K562 (cell line): Measurements from ENCODE around the gene GPRASP3.

Experiments used
- CCAR2 ChIP-seq: fragments of 200-400 bp; formaldehyde crosslinking; IDR thresholded peaks from 2 replicates; pipeline ENCODE4 v1.6.1; 2017; ENCODE audit warnings: mild to moderate bottlenecking, low read depth, low read length
- EZH2 ChIP-seq: IDR thresholded peaks from 2 replicates; pipeline ENCODE4 v1.6.1; 2012; ENCODE audit warnings: low read depth, mild to moderate bottlenecking, inconsistent platforms, low read length, borderline replicate concordance
- GTF2F1 ChIP-seq: IDR thresholded peaks from 2 replicates; pipeline ENCODE4 v1.6.1; 2011; ENCODE audit warnings: low read depth, low read length, improper control_type of control experiment
- TF ChIP-seq, protein P1 (sequence below), 3 experiments: IDR thresholded peaks in 2 of 3; conservative IDR thresholded peaks in 1 of 3; 2 replicates each; pipeline ENCODE4 v1.5.1; 2011 to 2012; ENCODE audit warnings: low read length in 3 of 3, mild to moderate bottlenecking in 3 of 3, control low read depth in 2 of 3, improper control_type of control experiment in 1 of 3, inconsistent platforms in 1 of 3, low read depth in 1 of 3, mixed read lengths in 1 of 3, moderate library complexity in 1 of 3; ENCODE audit not compliant: insufficient read depth in 2 of 3
- TF ChIP-seq, protein P2 (sequence below): sonication (generic); formaldehyde crosslinking; IDR thresholded peaks from 2 replicates; pipeline ENCODE4 v1.5.0; 2020; ENCODE audit warnings: missing genetic modification reagents
- TF ChIP-seq, protein P3 (sequence below), 2 experiments: fragments of 450-650 bp in 1 of 2; sonication (generic) in 1 of 2; formaldehyde crosslinking in 1 of 2; IDR thresholded peaks in 1 of 2; conservative IDR thresholded peaks in 1 of 2; 2 replicates each; pipeline versions ENCODE4 v1.6.1 to v1.8.1; 2016 to 2023; ENCODE audit warnings: mild to moderate bottlenecking in 2 of 2, moderate library complexity in 2 of 2, inconsistent platforms in 1 of 2, missing genetic modification reagents in 1 of 2

GRCh38 chrX:102672856-102673255, 47.7 kb upstream of the GPRASP3 start:
- TF ChIP-seq GTF2F1 (no peak), CCAR2 (no peak), EZH2 (no peak)
- TF ChIP-seq, protein P1, sequence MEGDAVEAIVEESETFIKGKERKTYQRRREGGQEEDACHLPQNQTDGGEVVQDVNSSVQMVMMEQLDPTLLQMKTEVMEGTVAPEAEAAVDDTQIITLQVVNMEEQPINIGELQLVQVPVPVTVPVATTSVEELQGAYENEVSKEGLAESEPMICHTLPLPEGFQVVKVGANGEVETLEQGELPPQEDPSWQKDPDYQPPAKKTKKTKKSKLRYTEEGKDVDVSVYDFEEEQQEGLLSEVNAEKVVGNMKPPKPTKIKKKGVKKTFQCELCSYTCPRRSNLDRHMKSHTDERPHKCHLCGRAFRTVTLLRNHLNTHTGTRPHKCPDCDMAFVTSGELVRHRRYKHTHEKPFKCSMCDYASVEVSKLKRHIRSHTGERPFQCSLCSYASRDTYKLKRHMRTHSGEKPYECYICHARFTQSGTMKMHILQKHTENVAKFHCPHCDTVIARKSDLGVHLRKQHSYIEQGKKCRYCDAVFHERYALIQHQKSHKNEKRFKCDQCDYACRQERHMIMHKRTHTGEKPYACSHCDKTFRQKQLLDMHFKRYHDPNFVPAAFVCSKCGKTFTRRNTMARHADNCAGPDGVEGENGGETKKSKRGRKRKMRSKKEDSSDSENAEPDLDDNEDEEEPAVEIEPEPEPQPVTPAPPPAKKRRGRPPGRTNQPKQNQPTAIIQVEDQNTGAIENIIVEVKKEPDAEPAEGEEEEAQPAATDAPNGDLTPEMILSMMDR (IDR thresholded peaks at IDR 0.05 in 2 of 3, conservative IDR thresholded peaks at IDR 0.05 in 1 of 3; ENCODE audit: insufficient read depth in 2 of 3, low read depth in 1 of 3, low read length in 3 of 3): no peak
- TF ChIP-seq, protein P2, sequence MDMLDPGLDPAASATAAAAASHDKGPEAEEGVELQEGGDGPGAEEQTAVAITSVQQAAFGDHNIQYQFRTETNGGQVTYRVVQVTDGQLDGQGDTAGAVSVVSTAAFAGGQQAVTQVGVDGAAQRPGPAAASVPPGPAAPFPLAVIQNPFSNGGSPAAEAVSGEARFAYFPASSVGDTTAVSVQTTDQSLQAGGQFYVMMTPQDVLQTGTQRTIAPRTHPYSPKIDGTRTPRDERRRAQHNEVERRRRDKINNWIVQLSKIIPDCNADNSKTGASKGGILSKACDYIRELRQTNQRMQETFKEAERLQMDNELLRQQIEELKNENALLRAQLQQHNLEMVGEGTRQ (CRISPR knock-in tag): no peak
- TF ChIP-seq, protein P3, sequence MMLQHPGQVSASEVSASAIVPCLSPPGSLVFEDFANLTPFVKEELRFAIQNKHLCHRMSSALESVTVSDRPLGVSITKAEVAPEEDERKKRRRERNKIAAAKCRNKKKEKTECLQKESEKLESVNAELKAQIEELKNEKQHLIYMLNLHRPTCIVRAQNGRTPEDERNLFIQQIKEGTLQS (IDR thresholded peaks at IDR 0.05): no peak
- TF ChIP-seq, protein P3 (CRISPR knock-in tag; conservative IDR thresholded peaks at IDR 0.05): no peak
